MM.1S (cell line): Measurements from ENCODE around the gene SLFN5.
"Not testable (repeated sequence)": the region's sequence is repeated elsewhere in the genome, so short reads cannot be mapped to it uniquely, and the experiment has no call there.

Source experiments
- CTCF ChIP-seq: fragments of 300-600 bp; sonication (generic); IDR thresholded peaks from 2 replicates; pipeline ENCODE4 v1.5.1; 2016; ENCODE audit warnings: antibody characterized with exemption, low read length, mixed read lengths
- EZH2 ChIP-seq: fragments of 300-600 bp; sonication (generic); optimal IDR thresholded peaks from 2 replicates; pipeline ENCODE3; 2017; ENCODE audit warnings: low read depth, mild to moderate bottlenecking, antibody characterized with exemption, low read length, mixed read lengths
- EZH2phosphoT487 ChIP-seq: fragments of 300-600 bp; sonication (generic); IDR thresholded peaks from 2 replicates; pipeline ENCODE4 v1.6.1; 2018; ENCODE audit warnings: antibody characterized with exemption, low read length

DNA sequence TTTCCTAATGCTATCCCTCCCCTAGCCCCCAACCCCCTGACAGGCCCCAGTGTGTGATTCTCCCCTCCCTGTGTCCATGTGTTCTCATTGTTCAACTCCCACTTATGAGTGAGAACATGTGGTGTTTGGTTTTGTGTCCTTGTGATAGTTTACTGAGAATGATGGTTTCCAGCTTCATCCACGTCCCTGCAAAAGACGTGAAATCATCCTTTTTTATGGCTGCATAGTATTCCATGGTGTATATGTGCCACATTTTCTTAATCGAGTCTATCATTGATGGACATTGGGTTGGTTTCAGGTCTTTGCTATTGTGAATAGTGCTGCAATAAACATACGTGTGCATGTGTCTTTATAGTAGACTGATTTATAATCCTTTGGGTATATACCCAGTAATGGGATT lies 8.6 kb upstream of the SLFN5 start:
- not testable (repeated sequence) for TF ChIP-seq CTCF, EZH2, EZH2phosphoT487
